DND-41 (cell line): ENCODE measurements around the gene SLC6A9.

Experiments
- ATAC-seq: fragments of 200-7000 bp; cut with Tn5 transposase; 3 replicates; pipeline ENCODE4 v1.9.1; 2021; ENCODE audit warnings: low read depth; ENCODE audit not compliant: insufficient read depth
- DNase-seq: peaks from one replicate; pipeline ENCODE4 v3.0.0-alpha.2; 2020
- H2AFZ ChIP-seq: 2 replicates; pipeline ENCODE4 v1.6.0; 2012; ENCODE audit warnings: low read depth, low read length
- H3K27ac ChIP-seq: 2 replicates; pipeline ENCODE4 v1.5.1; 2012; ENCODE audit warnings: low read length, inconsistent platforms
- H3K27me3 ChIP-seq: fragments of 200-600 bp; sonication (generic); 2 replicates; pipeline ENCODE4 v1.6.0; 2012; ENCODE audit warnings: low read length, mild to moderate bottlenecking, inconsistent platforms; ENCODE audit not compliant: insufficient read depth, poor library complexity
- H3K36me3 ChIP-seq: 2 replicates; pipeline ENCODE4 v1.5.1; 2012; ENCODE audit warnings: low read length, inconsistent platforms; ENCODE audit not compliant: insufficient read depth
- H3K4me1 ChIP-seq: 2 replicates; pipeline ENCODE4 v1.5.1; 2012; ENCODE audit warnings: mild to moderate bottlenecking, low read length; ENCODE audit not compliant: insufficient read depth
- H3K4me2 ChIP-seq: 2 replicates; pipeline ENCODE4 v1.6.0; 2012; ENCODE audit warnings: mild to moderate bottlenecking, moderate library complexity, low read length, inconsistent platforms; ENCODE audit not compliant: insufficient read depth
- H3K4me3 ChIP-seq, 2 experiments: fragments of 200-600 bp in 1 of 2; shearing (Covaris generic) in 1 of 2; 2 replicates each; pipeline ENCODE4 v1.5.1; 2012 to 2016; ENCODE audit warnings: inconsistent platforms in 2 of 2, low read length in 2 of 2, mild to moderate bottlenecking in 2 of 2, low read depth in 1 of 2, moderate library complexity in 1 of 2
- H3K79me2 ChIP-seq: 2 replicates; pipeline ENCODE4 v1.6.0; 2012; ENCODE audit warnings: low read length, inconsistent platforms; ENCODE audit not compliant: insufficient read depth
- H3K9ac ChIP-seq: 2 replicates; pipeline ENCODE4 v1.6.0; 2012; ENCODE audit warnings: low read depth, mild to moderate bottlenecking, inconsistent platforms, low read length, moderate library complexity
- H3K9me3 ChIP-seq: 2 replicates; pipeline ENCODE4 v1.5.1; 2012; ENCODE audit warnings: low read length, moderate library complexity, mild to moderate bottlenecking, inconsistent platforms; ENCODE audit not compliant: insufficient read depth, severe bottlenecking
- H4K20me1 ChIP-seq: 2 replicates; pipeline ENCODE4 v1.6.0; 2012; ENCODE audit warnings: low read length; ENCODE audit not compliant: insufficient read depth
- EZH2 ChIP-seq: IDR thresholded peaks from 3 replicates; pipeline ENCODE4 v1.6.1; 2012; ENCODE audit warnings: borderline replicate concordance, low read depth, mild to moderate bottlenecking, moderate library complexity, low read length, inconsistent platforms; ENCODE audit not compliant: severe bottlenecking
- TF ChIP-seq, protein P1 (sequence below): IDR thresholded peaks from 2 replicates; pipeline ENCODE4 v1.5.1; 2012; ENCODE audit warnings: borderline replicate concordance, low read length, moderate library complexity, mild to moderate bottlenecking; ENCODE audit not compliant: poor library complexity, severe bottlenecking; ENCODE audit errors: extremely low read depth

Gene SLC6A9

DNA sequence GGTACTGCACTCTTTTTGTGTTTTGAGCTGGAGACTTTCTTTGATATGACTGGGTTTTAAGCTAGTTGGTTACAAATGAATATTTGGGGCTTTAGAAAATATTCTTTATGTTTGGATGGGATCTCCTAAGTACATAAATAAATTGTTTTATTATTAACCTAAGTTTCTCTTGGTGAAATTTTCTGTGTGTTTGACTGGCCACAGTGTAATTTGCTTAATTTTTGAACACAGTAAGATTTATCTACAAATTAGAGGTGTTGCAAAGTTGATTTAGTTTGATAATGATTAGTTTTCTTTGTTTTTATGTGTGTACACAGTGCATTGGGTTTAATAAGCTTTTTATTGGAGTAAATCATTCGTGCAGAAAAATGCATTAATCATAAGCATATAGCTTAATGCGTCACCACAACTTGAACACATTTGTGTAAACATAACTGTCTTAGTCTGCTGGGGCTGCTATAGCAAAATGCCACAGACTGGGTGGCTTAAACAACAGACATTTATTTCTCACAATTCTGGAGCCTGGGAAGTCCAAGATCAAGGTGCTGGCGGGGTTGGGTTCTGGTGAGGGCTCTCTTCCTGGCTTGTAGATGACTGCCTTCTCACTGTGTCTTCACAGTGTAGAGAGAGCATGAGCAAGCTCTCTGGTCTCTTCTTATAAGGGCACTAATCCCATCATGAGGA lies 17.4 kb upstream of the SLC6A9 start:
- H3K9me3 ChIP-seq, result no peaks in the 10 kb centered on the region
- DNase-seq (no peak), ATAC-seq (no peak)
- no peaks in the 10 kb centered on the region for H3K36me3 ChIP-seq
- H3K4me2 ChIP-seq, result no peak overlapping the region
- H3K27me3 ChIP-seq, result peaks cover 8% of the 10 kb centered on the region
- 0 out of 2 replicates have a peak, but pooled peaks cover 2% of the 10 kb centered on the region for H4K20me1 ChIP-seq
- no peaks in the 10 kb centered on the region for H3K79me2 ChIP-seq
- no peak overlapping the region for H2AFZ ChIP-seq
- no peak overlapping the region for H3K4me3 ChIP-seq
- TF ChIP-seq EZH2, result no peak
- TF ChIP-seq, protein P1, sequence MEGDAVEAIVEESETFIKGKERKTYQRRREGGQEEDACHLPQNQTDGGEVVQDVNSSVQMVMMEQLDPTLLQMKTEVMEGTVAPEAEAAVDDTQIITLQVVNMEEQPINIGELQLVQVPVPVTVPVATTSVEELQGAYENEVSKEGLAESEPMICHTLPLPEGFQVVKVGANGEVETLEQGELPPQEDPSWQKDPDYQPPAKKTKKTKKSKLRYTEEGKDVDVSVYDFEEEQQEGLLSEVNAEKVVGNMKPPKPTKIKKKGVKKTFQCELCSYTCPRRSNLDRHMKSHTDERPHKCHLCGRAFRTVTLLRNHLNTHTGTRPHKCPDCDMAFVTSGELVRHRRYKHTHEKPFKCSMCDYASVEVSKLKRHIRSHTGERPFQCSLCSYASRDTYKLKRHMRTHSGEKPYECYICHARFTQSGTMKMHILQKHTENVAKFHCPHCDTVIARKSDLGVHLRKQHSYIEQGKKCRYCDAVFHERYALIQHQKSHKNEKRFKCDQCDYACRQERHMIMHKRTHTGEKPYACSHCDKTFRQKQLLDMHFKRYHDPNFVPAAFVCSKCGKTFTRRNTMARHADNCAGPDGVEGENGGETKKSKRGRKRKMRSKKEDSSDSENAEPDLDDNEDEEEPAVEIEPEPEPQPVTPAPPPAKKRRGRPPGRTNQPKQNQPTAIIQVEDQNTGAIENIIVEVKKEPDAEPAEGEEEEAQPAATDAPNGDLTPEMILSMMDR, result no peak
- no peak overlapping the region for H3K27ac ChIP-seq
- no peak overlapping the region for H3K9ac ChIP-seq
- no peaks in the 10 kb centered on the region for H3K4me1 ChIP-seq

DNA sequence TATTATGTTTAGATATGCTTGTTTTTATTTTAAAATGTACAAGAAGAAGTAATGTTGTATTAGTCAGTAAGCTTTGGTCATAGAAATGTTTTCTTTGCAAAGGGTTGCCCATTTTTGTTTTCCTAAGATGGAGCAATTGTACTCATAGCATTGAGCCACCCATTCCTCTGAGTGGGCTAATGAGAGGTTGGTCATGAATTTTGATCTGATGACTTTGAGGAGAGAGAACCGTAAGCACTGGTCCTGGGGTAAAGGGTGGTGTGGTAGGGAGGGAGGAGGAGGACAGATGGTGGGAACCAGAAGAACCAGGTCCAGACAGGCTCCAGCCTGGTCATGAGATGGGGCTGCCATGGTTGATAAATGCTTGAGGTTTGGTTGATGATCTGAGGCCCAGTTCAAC lies 15.9 kb upstream of the SLC6A9 start:
- no peak overlapping the region for H3K9ac ChIP-seq
- no peak for TF ChIP-seq EZH2
- TF ChIP-seq, protein P1, result no peak
- H3K79me2 ChIP-seq, result no peaks in the 10 kb centered on the region

DNA sequence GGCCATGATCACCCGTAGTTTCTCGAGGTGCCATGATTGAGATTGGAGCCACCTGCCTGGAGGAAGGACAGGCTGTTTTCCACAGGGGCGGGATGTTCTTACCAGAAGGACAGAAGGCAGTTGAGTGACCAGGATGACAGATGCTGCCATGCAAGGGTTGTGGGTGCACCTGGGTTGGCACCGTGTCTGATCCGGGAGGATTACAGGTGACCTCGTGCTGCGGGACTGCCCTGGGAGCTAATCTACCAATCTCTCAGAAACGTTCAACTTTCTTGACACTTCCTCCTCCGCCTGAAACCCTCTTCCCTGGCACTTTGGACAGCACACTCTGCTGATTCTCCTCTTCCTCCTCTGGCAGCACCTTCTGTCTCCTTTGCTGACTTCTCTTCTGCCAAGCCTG lies 13.8 kb upstream of the SLC6A9 start:
- ATAC-seq (no peak), DNase-seq (no peak)
- peaks cover 4% of the 10 kb centered on the region for H3K27me3 ChIP-seq
- no peaks in the 10 kb centered on the region; the same call in 1 of the 2 replicates for H4K20me1 ChIP-seq
- no peak overlapping the region for H3K4me2 ChIP-seq
- H3K27ac ChIP-seq, result no peak overlapping the region
- TF ChIP-seq, protein P1, result no peak
- no peak for TF ChIP-seq EZH2
- no peaks in the 10 kb centered on the region for H3K9me3 ChIP-seq
- H2AFZ ChIP-seq, result no peak overlapping the region
- H3K4me1 ChIP-seq, result no peaks in the 10 kb centered on the region
- no peak overlapping the region for H3K9ac ChIP-seq
- no peak overlapping the region for H3K4me3 ChIP-seq
- no peaks in the 10 kb centered on the region for H3K36me3 ChIP-seq
- no peaks in the 10 kb centered on the region for H3K79me2 ChIP-seq

More for the DNA sequence above, 15.9 kb upstream of the SLC6A9 start:
- peaks cover 4% of the 10 kb centered on the region for H3K27me3 ChIP-seq
- H2AFZ ChIP-seq, result peak overlapping the region; percentile 66
- no peaks in the 10 kb centered on the region for H3K9me3 ChIP-seq
- no peak for ATAC-seq
- no peak overlapping the region for H3K4me3 ChIP-seq
- H3K4me2 ChIP-seq, result no peak overlapping the region
- no peak overlapping the region for H3K27ac ChIP-seq
- H3K36me3 ChIP-seq, result no peaks in the 10 kb centered on the region
- H4K20me1 ChIP-seq, result peaks cover 2% of the 10 kb centered on the region; the same call in 1 of the 2 replicates
- DNase-seq, result no peak
- H3K4me1 ChIP-seq, result no peaks in the 10 kb centered on the region
